ENCODE results near the gene MICU2.

- TF ChIP-seq TAF1 (IDR thresholded peaks at IDR 0.05; ENCODE audit: borderline replicate concordance, insufficient read depth, low read length) (no peak), REST (IDR thresholded peaks at IDR 0.05; ENCODE audit: insufficient read depth in 1 of 2, low read depth in 2 of 2, low read length in 2 of 2) (no peak), POLR2AphosphoS5 (IDR thresholded peaks at IDR 0.05; ENCODE audit: low read depth, low read length) (no peak), SIN3A (IDR thresholded peaks at IDR 0.05; ENCODE audit: borderline replicate concordance, insufficient read depth, low read length) (no peak)
These were observed 2.3 kb upstream of the MICU2 start for GRCh38 chr13:21606251-21606650.

All from PFSK-1 (cell line).